ENCODE data around the gene RBM38. TPM values are rescaled to one million over a fixed set of nuclear protein-coding genes. Genes with fewer than 3 reads are reported as not detected.

RBM38 gene
- total and polyA plus RNA-seq, 2 of the 4 experiments (the other 2 are of a cell fraction): 5.2 to 11.9 TPM

DNA sequence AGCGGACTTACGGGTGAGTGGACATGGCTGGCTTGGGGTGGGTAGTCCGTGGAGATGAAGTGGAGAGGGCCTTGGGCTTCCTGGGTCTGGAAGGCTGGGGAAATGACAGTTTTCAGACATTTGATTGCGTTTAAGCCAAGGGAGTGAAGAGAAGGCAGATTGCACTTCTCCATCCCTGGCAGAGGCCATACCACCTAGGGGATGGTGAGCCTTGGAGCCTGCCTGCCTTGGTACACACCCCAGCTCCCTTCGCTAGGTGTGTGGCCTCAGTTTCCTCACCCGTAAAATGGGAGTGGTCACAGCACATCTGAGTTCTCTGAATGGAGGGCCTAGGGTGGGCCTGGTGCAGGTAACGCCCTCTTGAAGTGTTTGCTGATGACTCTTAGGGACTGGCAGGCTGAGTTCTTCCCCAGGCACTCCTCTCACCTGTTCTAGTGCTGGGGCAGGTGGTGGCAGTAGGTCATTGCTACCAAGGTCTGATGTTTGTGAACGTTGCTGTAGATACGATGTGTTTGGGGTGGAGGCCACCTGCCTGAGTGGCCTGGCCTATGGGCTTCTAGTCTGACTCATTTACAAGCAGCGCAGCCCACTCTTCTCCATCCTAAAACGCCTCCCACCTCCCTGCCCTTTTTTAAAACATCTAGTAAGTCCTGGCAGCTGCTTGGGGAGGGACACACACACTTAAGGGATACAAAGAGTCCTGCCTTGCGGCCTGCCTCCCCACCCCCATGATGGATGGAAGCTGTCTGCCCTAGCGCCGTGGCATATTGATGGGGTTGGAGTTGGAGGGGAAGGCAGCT lies 2.3 kb downstream of the RBM38 start:
- no peak overlapping the region for H3K4me2 ChIP-seq (ENCODE audit: low read depth, low read length)
- TF ChIP-seq SMC3 (IDR thresholded peaks at IDR 0.05; ENCODE audit: low read depth, low read length) (no peak), NFE2L2 (IDR thresholded peaks at IDR 0.05; ENCODE audit: low read depth, low read length) (no peak), BHLHE40 (IDR thresholded peaks at IDR 0.05; ENCODE audit: low read depth, low read length) (no peak), POLR2A (IDR thresholded peaks at IDR 0.05; ENCODE audit: low read depth, low read length) (no peak), FOS (IDR thresholded peaks at IDR 0.05; ENCODE audit: low read depth, low read length) (no peak), CEBPB (IDR thresholded peaks at IDR 0.05; ENCODE audit: low read depth, low read length) (no peak), RAD21 (IDR thresholded peaks at IDR 0.05; ENCODE audit: low read length) (no peak), MAFK (IDR thresholded peaks at IDR 0.05; ENCODE audit: low read depth, low read length) (no peak), CHD1 (IDR thresholded peaks at IDR 0.05; ENCODE audit: low read depth, low read length) (no peak), RCOR1 (IDR thresholded peaks at IDR 0.05; ENCODE audit: insufficient replicate concordance, low read length) (no peak), MAZ (IDR thresholded peaks at IDR 0.05; ENCODE audit: borderline replicate concordance, low read depth, low read length) (no peak), MXI1 (IDR thresholded peaks at IDR 0.05; ENCODE audit: borderline replicate concordance, low read depth, low read length) (no peak)
- TF ChIP-seq, protein P1, sequence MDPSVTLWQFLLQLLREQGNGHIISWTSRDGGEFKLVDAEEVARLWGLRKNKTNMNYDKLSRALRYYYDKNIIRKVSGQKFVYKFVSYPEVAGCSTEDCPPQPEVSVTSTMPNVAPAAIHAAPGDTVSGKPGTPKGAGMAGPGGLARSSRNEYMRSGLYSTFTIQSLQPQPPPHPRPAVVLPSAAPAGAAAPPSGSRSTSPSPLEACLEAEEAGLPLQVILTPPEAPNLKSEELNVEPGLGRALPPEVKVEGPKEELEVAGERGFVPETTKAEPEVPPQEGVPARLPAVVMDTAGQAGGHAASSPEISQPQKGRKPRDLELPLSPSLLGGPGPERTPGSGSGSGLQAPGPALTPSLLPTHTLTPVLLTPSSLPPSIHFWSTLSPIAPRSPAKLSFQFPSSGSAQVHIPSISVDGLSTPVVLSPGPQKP (IDR thresholded peaks at IDR 0.05; ENCODE audit: borderline replicate concordance, low read depth, low read length): no peak
- TF ChIP-seq, protein P2, sequence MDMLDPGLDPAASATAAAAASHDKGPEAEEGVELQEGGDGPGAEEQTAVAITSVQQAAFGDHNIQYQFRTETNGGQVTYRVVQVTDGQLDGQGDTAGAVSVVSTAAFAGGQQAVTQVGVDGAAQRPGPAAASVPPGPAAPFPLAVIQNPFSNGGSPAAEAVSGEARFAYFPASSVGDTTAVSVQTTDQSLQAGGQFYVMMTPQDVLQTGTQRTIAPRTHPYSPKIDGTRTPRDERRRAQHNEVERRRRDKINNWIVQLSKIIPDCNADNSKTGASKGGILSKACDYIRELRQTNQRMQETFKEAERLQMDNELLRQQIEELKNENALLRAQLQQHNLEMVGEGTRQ (IDR thresholded peaks at IDR 0.05; ENCODE audit: low read depth, low read length): no peak
- TF ChIP-seq, protein P3, sequence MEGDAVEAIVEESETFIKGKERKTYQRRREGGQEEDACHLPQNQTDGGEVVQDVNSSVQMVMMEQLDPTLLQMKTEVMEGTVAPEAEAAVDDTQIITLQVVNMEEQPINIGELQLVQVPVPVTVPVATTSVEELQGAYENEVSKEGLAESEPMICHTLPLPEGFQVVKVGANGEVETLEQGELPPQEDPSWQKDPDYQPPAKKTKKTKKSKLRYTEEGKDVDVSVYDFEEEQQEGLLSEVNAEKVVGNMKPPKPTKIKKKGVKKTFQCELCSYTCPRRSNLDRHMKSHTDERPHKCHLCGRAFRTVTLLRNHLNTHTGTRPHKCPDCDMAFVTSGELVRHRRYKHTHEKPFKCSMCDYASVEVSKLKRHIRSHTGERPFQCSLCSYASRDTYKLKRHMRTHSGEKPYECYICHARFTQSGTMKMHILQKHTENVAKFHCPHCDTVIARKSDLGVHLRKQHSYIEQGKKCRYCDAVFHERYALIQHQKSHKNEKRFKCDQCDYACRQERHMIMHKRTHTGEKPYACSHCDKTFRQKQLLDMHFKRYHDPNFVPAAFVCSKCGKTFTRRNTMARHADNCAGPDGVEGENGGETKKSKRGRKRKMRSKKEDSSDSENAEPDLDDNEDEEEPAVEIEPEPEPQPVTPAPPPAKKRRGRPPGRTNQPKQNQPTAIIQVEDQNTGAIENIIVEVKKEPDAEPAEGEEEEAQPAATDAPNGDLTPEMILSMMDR (conservative IDR thresholded peaks at IDR 0.05; ENCODE audit: low read depth, low read length): no peak

More for the DNA sequence above, 2.3 kb downstream of the RBM38 start:
- Histone ChIP-seq H3K27ac (ENCODE audit: insufficient read depth, low read length) (no peak overlapping the region), H2AFZ (replicated peaks; ENCODE audit: low read length, poor library complexity) (peak overlapping the region; percentile 47), H3K4me1 (ENCODE audit: control insufficient read depth, insufficient read depth, low read length) (peaks cover 9% of the 10 kb centered on the region), H3K4ac (ENCODE audit: low read depth, low read length) (no peak overlapping the region), H4K91ac (ENCODE audit: insufficient read depth, low read depth, low read length) (no peak overlapping the region), H2AK5ac (ENCODE audit: low read depth, low read length) (peak overlapping the region; percentile 34; the same call in 1 of the 2 replicates), H3K9ac (ENCODE audit: low read depth, low read length) (no peak overlapping the region), H3K27me3 (ENCODE audit: control insufficient read depth, insufficient read depth, low read length) (no peaks in the 10 kb centered on the region), H2BK15ac (ENCODE audit: low read depth, low read length) (no peak overlapping the region), H3K14ac (replicated peaks; ENCODE audit: low read depth, low read length) (no peak overlapping the region), H3K23ac (ENCODE audit: low read depth, low read length) (no peak overlapping the region), H4K8ac (ENCODE audit: low read depth in 2 of 2, low read length in 2 of 2) (no peak overlapping the region), H2AK9ac (replicated peaks; ENCODE audit: low read depth, low read length, poor library complexity) (peak overlapping the region; percentile 35), H2BK120ac (ENCODE audit: low read depth, low read length) (no peak overlapping the region), H3K18ac (ENCODE audit: low read depth, low read length) (no peak overlapping the region), H3K9me3 (ENCODE audit: control insufficient read depth, insufficient read depth, low read length) (no peaks in the 10 kb centered on the region), H4K5ac (ENCODE audit: low read depth, low read length) (no peak overlapping the region), H2BK5ac (ENCODE audit: low read depth, low read length, poor library complexity, severe bottlenecking) (no peak overlapping the region), H3K56ac (ENCODE audit: extremely low read depth, insufficient read depth, low read length) (no peak overlapping the region), H2BK20ac (ENCODE audit: low read depth, low read length) (no peak overlapping the region), H3K9me1 (ENCODE audit: insufficient read depth, low read length) (0 out of 2 replicates have a peak, but pooled peaks cover 3% of the 10 kb centered on the region), H3K79me1 (ENCODE audit: low read depth in 1 of 2, low read length in 2 of 2) (peaks cover 0 to 18% of the 10 kb centered on the region in 2 experiments; a peak in 2 of 4 replicates), H3K36me3 (ENCODE audit: control insufficient read depth, insufficient read depth, low read length) (peaks cover 28% of the 10 kb centered on the region), H4K20me1 (ENCODE audit: insufficient read depth, low read length) (no peaks in the 10 kb centered on the region; the same call in 1 of the 2 replicates), H3K4me3 (ENCODE audit: insufficient read depth, low read depth, low read length) (no peak overlapping the region)
- BruUV-seq (replicated peaks): no TSS peak
- ChIA-PET POLR2A (ENCODE audit: unreplicated experiment) (no interaction called here), CTCF (no interaction called here)
- DNase-seq (no peak), ATAC-seq (ENCODE audit: low read depth) (no peak)
- 90% methylated on average over 2 of the region's 14 CpGs; no CpG with 5 or more reads in 1 of the 2 experiments for WGBS, 2 experiments (ENCODE audit: extremely low coverage in 2 of 2, insufficient read length in 1 of 2)
- intact Hi-C loops (cut with micrococcal nuclease) (no loop called here), in situ Hi-C loops (cut with MboI; ENCODE audit: low sequenced_read_pairs) (loop anchor here (25.0 kb wide), 1 partner anchor 1644 kb away; the partner anchor contains the start of genes ATP5F1E and PRELID3B), dilution Hi-C loops (cut with HindIII; ENCODE audit: low sequenced_read_pairs, unreplicated experiment) (no loop called here)

Measured in IMR-90 (cell line).